ENCODE measurements around the gene COL25A1. TPM values are rescaled to one million over a fixed set of nuclear protein-coding genes. Genes with fewer than 3 reads are reported as not detected.
A peak's percentile ranks its signal among the peaks of the same experiment; 100 is the strongest.
"Not testable (repeated sequence)": the region's sequence is repeated elsewhere in the genome, so short reads cannot be mapped to it uniquely, and the experiment has no call there.

Gene COL25A1
- total RNA-seq, 2 donors from 2014 or later, result 0.47 TPM; not detected in 1

GRCh38 chr4:108889696-108890483 lies 412.6 kb downstream of the COL25A1 start:
- peaks cover 26% of the 10 kb centered on the region for H3K27me3 Mint-ChIP-seq
- no peak overlapping the region for H3K27ac Mint-ChIP-seq
- no peaks in the 10 kb centered on the region for H3K36me3 Mint-ChIP-seq (ENCODE audit: low read depth)
- DNase-seq (no peak), ATAC-seq (no peak)
- no peaks in the 10 kb centered on the region for H3K9me3 ChIP-seq (ENCODE audit: control insufficient read depth, low read length, poor library complexity, severe bottlenecking)
- H3K4me3 Mint-ChIP-seq, result no peak overlapping the region
- H3K4me1 Mint-ChIP-seq, result no peaks in the 10 kb centered on the region

GRCh38 chr4:108888769-108889168 lies 413.7 kb downstream of the COL25A1 start:
- no peak overlapping the region for H3K4me3 Mint-ChIP-seq
- no peaks in the 10 kb centered on the region for H3K9me3 ChIP-seq (ENCODE audit: control insufficient read depth, low read length, poor library complexity, severe bottlenecking)
- no peaks in the 10 kb centered on the region for H3K36me3 Mint-ChIP-seq (ENCODE audit: low read depth)
- no peak for ATAC-seq
- no peak for DNase-seq
- no peak overlapping the region for H3K27ac Mint-ChIP-seq
- H3K4me1 Mint-ChIP-seq, result no peaks in the 10 kb centered on the region
- peaks cover 26% of the 10 kb centered on the region for H3K27me3 Mint-ChIP-seq

GRCh38 chr4:108887034-108887433 lies 415.4 kb downstream of the COL25A1 start:
- Mint-ChIP-seq H3K36me3 (ENCODE audit: low read depth) (no peaks in the 10 kb centered on the region), H3K4me3 (no peak overlapping the region), H3K27ac (no peak overlapping the region), H3K27me3 (peaks cover 19% of the 10 kb centered on the region), H3K4me1 (no peaks in the 10 kb centered on the region)
- DNase-seq (no peak), ATAC-seq (no peak)
- H3K9me3 ChIP-seq (ENCODE audit: control insufficient read depth, low read length, poor library complexity, severe bottlenecking), result no peaks in the 10 kb centered on the region

- ATAC-seq (no peak), DNase-seq (no peak)
- no peaks in the 10 kb centered on the region for H3K9me3 ChIP-seq (ENCODE audit: control insufficient read depth, low read length, poor library complexity, severe bottlenecking)
- Mint-ChIP-seq H3K4me3 (no peak overlapping the region), H3K27ac (no peak overlapping the region), H3K36me3 (ENCODE audit: low read depth) (no peaks in the 10 kb centered on the region), H3K27me3 (peaks cover 17% of the 10 kb centered on the region), H3K4me1 (no peaks in the 10 kb centered on the region)
Observed at GRCh38 chr4:108885211-108885610, 417.2 kb downstream of the COL25A1 start.

GRCh38 chr4:108884596-108884995 lies 417.9 kb downstream of the COL25A1 start:
- Mint-ChIP-seq H3K4me1 (no peaks in the 10 kb centered on the region), H3K36me3 (ENCODE audit: low read depth) (no peaks in the 10 kb centered on the region), H3K4me3 (no peak overlapping the region), H3K27ac (no peak overlapping the region), H3K27me3 (peaks cover 11% of the 10 kb centered on the region)
- H3K9me3 ChIP-seq (ENCODE audit: control insufficient read depth, low read length, poor library complexity, severe bottlenecking), result no peaks in the 10 kb centered on the region
- DNase-seq (no peak), ATAC-seq (no peak)

GRCh38 chr4:108881986-108882385 lies 420.5 kb downstream of the COL25A1 start:
- no peak overlapping the region for H3K27ac Mint-ChIP-seq
- DNase-seq (no peak), ATAC-seq (no peak)
- H3K4me1 Mint-ChIP-seq, result no peaks in the 10 kb centered on the region
- peaks cover 8% of the 10 kb centered on the region for H3K27me3 Mint-ChIP-seq
- no peak overlapping the region for H3K4me3 Mint-ChIP-seq
- no peaks in the 10 kb centered on the region for H3K9me3 ChIP-seq (ENCODE audit: control insufficient read depth, low read length, poor library complexity, severe bottlenecking)
- H3K36me3 Mint-ChIP-seq (ENCODE audit: low read depth), result no peaks in the 10 kb centered on the region

GRCh38 chr4:108881190-108881589 lies 421.3 kb downstream of the COL25A1 start:
- no peak for ATAC-seq
- DNase-seq, result no peak
- H3K4me3 Mint-ChIP-seq, result no peak overlapping the region
- H3K36me3 Mint-ChIP-seq (ENCODE audit: low read depth), result no peaks in the 10 kb centered on the region
- no peaks in the 10 kb centered on the region for H3K9me3 ChIP-seq (ENCODE audit: control insufficient read depth, low read length, poor library complexity, severe bottlenecking)
- H3K4me1 Mint-ChIP-seq, result no peaks in the 10 kb centered on the region
- peaks cover 6% of the 10 kb centered on the region for H3K27me3 Mint-ChIP-seq
- no peak overlapping the region for H3K27ac Mint-ChIP-seq

GRCh38 chr4:108878806-108879205 lies 423.7 kb downstream of the COL25A1 start:
- no peak for ATAC-seq
- Mint-ChIP-seq H3K27ac (peak overlapping the region; percentile 6), H3K36me3 (ENCODE audit: low read depth) (no peaks in the 10 kb centered on the region), H3K4me1 (no peaks in the 10 kb centered on the region), H3K27me3 (peaks cover 12% of the 10 kb centered on the region), H3K4me3 (no peak overlapping the region)
- no peak for DNase-seq
- H3K9me3 ChIP-seq (ENCODE audit: control insufficient read depth, low read length, poor library complexity, severe bottlenecking), result no peaks in the 10 kb centered on the region

- Mint-ChIP-seq H3K27me3 (peaks cover 17% of the 10 kb centered on the region), H3K4me1 (no peaks in the 10 kb centered on the region), H3K27ac (no peak overlapping the region), H3K4me3 (no peak overlapping the region), H3K36me3 (ENCODE audit: low read depth) (no peaks in the 10 kb centered on the region)
- H3K9me3 ChIP-seq (ENCODE audit: control insufficient read depth, low read length, poor library complexity, severe bottlenecking), result no peaks in the 10 kb centered on the region
- DNase-seq (no peak), ATAC-seq (no peak)
Observed at GRCh38 chr4:108877821-108878220, 424.6 kb downstream of the COL25A1 start.

- H3K4me3 Mint-ChIP-seq, result no peak overlapping the region
- no peak for DNase-seq
- H3K9me3 ChIP-seq (ENCODE audit: control insufficient read depth, low read length, poor library complexity, severe bottlenecking), result no peaks in the 10 kb centered on the region
- no peak overlapping the region for H3K27ac Mint-ChIP-seq
- no peaks in the 10 kb centered on the region for H3K4me1 Mint-ChIP-seq
- H3K27me3 Mint-ChIP-seq, result peaks cover 17% of the 10 kb centered on the region
- ATAC-seq, result no peak
- H3K36me3 Mint-ChIP-seq (ENCODE audit: low read depth), result no peaks in the 10 kb centered on the region
Observed at GRCh38 chr4:108874806-108875205, 427.7 kb downstream of the COL25A1 start.

- not testable (repeated sequence) for ATAC-seq; H3K4me3 Mint-ChIP-seq; H3K36me3 Mint-ChIP-seq (ENCODE audit: low read depth); H3K27ac Mint-ChIP-seq; H3K9me3 ChIP-seq (ENCODE audit: control insufficient read depth, low read length, poor library complexity, severe bottlenecking); DNase-seq; H3K4me1 Mint-ChIP-seq
- peaks cover 38% of the 10 kb centered on the region for H3K27me3 Mint-ChIP-seq
Observed at GRCh38 chr4:108869970-108870369, 432.5 kb downstream of the COL25A1 start.

- H3K9me3 ChIP-seq (ENCODE audit: control insufficient read depth, low read length, poor library complexity, severe bottlenecking), result no peaks in the 10 kb centered on the region
- ATAC-seq, result no peak
- Mint-ChIP-seq H3K27ac (no peak overlapping the region), H3K27me3 (peaks cover 43% of the 10 kb centered on the region), H3K36me3 (ENCODE audit: low read depth) (peaks cover 3% of the 10 kb centered on the region), H3K4me3 (no peak overlapping the region), H3K4me1 (no peaks in the 10 kb centered on the region)
- DNase-seq, result no peak
Observed at GRCh38 chr4:108868606-108869227, 433.7 kb downstream of the COL25A1 start.

- H3K9me3 ChIP-seq (ENCODE audit: control insufficient read depth, low read length, poor library complexity, severe bottlenecking), result no peaks in the 10 kb centered on the region
- DNase-seq (no peak), ATAC-seq (no peak)
- Mint-ChIP-seq H3K4me3 (no peak overlapping the region), H3K4me1 (no peaks in the 10 kb centered on the region), H3K27me3 (peaks cover 39% of the 10 kb centered on the region), H3K36me3 (ENCODE audit: low read depth) (peaks cover 3% of the 10 kb centered on the region), H3K27ac (no peak overlapping the region)
Observed at GRCh38 chr4:108867476-108867875, 435.0 kb downstream of the COL25A1 start.

- no peak for DNase-seq
Observed at GRCh38 chr4:108861334-108861733, 441.1 kb downstream of the COL25A1 start.

More at GRCh38 chr4:108861334-108861733, 441.1 kb downstream of the COL25A1 start:
- Mint-ChIP-seq H3K4me1 (no peaks in the 10 kb centered on the region), H3K36me3 (ENCODE audit: low read depth) (no peaks in the 10 kb centered on the region), H3K27ac (no peak overlapping the region), H3K4me3 (no peak overlapping the region), H3K27me3 (peaks cover 10% of the 10 kb centered on the region)
- no peak for ATAC-seq
- no peaks in the 10 kb centered on the region for H3K9me3 ChIP-seq (ENCODE audit: control insufficient read depth, low read length, poor library complexity, severe bottlenecking)
